ENCODE data around the gene PNMT. TPM values are rescaled to one million over a fixed set of nuclear protein-coding genes. Genes with fewer than 3 reads are reported as not detected.

PNMT gene
- total and polyA plus RNA-seq, 7 donors: 5.9 to 15.3 (median 8.6) TPM

DNA sequence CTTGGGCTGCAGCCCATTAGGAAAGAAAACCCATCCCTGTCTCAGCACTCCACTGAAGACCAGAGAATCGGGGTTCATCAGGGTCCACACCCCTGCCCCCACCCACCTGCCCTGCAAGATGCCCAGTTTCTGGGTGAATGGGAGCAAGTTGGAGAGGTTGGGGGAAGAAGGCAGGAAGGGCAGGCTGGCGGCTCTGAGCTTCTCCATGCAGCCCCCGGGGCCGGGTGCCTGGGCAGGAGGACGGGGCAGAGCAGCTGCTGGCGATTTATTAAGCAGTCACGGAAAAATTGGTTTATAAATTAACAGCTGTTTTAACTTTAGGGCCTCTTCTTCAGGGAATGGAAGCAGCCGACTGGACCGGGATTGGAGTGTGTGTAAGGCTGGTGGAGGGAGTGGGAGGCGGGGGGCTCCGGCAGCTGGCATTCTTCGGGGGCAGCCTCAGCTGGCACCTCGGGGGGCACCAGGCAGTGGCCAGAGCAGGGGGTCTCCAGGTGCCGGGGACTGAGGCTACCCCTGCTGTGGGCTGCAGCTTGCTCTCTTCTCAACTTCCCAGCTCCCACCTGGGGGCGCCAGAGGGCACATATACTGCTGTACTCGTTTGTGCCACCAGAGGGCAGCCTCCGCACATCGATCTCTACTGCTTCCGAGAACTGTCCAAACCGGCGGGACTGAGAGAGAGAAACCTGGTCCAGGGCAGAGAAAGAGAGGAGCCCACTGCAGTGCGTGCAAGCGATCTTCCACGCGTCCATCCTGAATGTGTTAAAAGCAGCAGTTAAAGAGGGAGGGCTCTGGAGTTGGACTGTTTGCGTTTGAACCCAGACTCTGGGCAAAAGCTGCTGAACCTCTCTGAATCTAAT, 46.5 kb upstream of the PNMT start:
- intact Hi-C loops (cut with DNase I): loop anchor here (1.0 to 10.0 kb wide), 8 partner anchors 49 to 243 kb away; partner anchors contain the start of genes IKZF3 (in 1 of the 2), MIEN1 (in 1 of the 2) and ZPBP2 (in 1 of the 2)
- no peaks in the 10 kb centered on the region for H3K36me3 ChIP-seq (ENCODE audit: insufficient read depth in 1 of 2, low read depth in 1 of 2)
- H3K27me3 ChIP-seq (ENCODE audit: insufficient read depth in 3 of 3, low read length in 2 of 3): peaks cover 0 to 27% (median 8%) of the 10 kb centered on the region in 3 donors
- 4 to 7% (median 7%) methylated on average over 25 to 26 of the region's 26 CpGs for WGBS, 3 donors
- H3K9me3 ChIP-seq: no peaks in the 10 kb centered on the region
- TF ChIP-seq, protein P1, sequence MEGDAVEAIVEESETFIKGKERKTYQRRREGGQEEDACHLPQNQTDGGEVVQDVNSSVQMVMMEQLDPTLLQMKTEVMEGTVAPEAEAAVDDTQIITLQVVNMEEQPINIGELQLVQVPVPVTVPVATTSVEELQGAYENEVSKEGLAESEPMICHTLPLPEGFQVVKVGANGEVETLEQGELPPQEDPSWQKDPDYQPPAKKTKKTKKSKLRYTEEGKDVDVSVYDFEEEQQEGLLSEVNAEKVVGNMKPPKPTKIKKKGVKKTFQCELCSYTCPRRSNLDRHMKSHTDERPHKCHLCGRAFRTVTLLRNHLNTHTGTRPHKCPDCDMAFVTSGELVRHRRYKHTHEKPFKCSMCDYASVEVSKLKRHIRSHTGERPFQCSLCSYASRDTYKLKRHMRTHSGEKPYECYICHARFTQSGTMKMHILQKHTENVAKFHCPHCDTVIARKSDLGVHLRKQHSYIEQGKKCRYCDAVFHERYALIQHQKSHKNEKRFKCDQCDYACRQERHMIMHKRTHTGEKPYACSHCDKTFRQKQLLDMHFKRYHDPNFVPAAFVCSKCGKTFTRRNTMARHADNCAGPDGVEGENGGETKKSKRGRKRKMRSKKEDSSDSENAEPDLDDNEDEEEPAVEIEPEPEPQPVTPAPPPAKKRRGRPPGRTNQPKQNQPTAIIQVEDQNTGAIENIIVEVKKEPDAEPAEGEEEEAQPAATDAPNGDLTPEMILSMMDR (IDR thresholded peaks at IDR 0.05): peak; percentile 100
- no peak overlapping the region for H3K27ac ChIP-seq
- H3K4me3 ChIP-seq: no peak overlapping the region
- ATAC-seq (peak; percentile 83 to 93 (median 89)), DNase-seq (peak; percentile 82 to 91)
- H3K4me1 ChIP-seq: peaks cover 1% of the 10 kb centered on the region

DNA sequence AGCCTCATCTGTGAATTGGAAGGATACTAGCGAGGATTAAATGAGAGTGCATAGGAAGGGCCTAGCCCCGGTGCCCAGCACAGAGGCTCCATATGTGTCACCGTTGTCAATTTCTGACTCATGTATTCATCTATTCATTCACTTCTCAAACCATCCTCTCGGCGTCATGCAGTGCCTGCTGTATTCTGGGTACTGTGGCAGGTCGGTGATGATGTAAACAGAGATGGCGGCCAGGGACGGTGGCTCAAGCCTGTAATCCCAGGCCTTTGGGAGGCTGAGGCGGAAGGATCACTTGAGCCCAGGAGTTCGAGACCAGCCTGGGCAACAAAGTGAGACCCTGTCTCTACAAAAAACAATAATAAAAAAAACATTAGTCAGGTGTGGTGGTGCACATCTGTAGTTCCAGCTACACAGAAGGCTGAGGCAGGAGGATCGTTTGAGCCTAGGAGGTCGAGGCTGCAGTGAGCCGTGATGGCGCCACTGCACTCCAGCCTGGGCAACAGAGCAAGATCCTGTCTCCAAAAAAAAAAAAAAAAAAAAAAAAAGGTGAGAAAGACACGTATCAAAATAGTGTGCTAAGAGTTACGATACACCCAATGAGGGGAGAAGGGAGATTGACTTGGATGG, 45.8 kb upstream of the PNMT start:
- Histone ChIP-seq H3K4me1 (peaks cover 5% of the 10 kb centered on the region), H3K9me3 (no peaks in the 10 kb centered on the region), H3K36me3 (ENCODE audit: insufficient read depth in 1 of 2, low read depth in 1 of 2) (no peaks in the 10 kb centered on the region), H3K4me3 (no peak overlapping the region), H3K27ac (no peak overlapping the region), H3K27me3 (ENCODE audit: insufficient read depth in 3 of 3, low read length in 2 of 3) (peaks cover 0 to 35% (median 11%) of the 10 kb centered on the region in 3 donors)
- TF ChIP-seq, protein P1 (IDR thresholded peaks at IDR 0.05): no peak
- intact Hi-C loops (cut with DNase I): loop anchor here (1.0 to 10.0 kb wide), 8 partner anchors 48 to 242 kb away; partner anchors contain the start of genes IKZF3 (in 1 of the 2), MIEN1 (in 1 of the 2) and ZPBP2 (in 1 of the 2)
- ATAC-seq: peak in 1 of 4 donors; percentile 4
- 48 to 53% (median 49%) methylated on average over 16 of the region's 16 CpGs for WGBS, 3 donors
- DNase-seq: no peak

DNA sequence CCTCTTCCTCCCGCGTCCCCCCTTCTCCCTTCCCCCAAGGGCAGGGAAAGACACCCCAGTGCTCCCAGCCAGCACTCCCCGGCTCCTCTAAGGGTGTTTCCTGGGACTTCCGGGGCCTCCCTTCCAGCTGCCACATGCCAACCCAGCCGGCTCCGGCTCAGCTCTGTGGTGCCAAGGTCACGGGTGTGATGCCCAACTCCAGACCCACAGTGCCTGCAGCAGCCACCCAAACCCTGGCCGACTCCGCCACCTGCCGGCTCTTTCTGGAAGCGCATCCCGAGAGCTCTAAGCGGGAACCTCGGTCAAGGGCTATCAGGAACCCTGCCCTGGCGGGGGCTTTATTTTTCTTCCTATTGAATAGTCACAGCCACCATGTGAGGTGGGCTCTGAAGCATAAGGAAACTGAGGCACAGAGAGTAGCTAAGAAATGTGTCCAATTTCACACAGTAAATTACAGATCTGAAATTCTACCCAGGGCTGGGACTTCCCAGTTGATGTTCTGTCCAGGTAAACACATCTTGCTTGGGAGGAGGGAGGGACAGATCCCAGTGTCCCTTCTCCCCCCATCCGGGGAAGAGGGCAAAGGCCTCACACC, 44.8 kb upstream of the PNMT start:
- Histone ChIP-seq H3K27me3 (ENCODE audit: insufficient read depth in 3 of 3, low read length in 2 of 3) (peaks cover 0 to 43% (median 11%) of the 10 kb centered on the region in 3 donors), H3K9me3 (no peaks in the 10 kb centered on the region)

DNA sequence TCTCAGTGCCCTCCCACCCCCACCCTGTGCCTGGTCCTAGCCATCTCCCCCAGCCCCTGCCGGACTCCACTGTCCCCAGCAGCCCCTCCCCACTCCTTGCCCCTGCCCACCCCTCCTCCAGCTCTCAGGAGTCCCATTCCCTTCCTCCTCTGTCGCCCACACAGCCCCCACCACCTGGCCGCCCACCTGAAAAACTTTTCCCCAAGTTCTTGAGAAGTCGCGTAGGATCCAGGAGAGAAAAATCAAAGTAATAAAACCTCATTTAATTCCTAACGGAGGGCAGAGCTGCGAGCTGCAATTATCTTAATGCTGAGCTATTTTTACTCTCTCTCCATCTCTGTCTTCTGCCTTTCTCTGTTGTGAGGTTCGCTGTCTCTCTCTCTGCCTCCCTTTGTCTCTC, 43.9 kb upstream of the PNMT start:
- Histone ChIP-seq H3K4me3 (no peak overlapping the region), H3K36me3 (ENCODE audit: insufficient read depth in 1 of 2, low read depth in 1 of 2) (no peaks in the 10 kb centered on the region), H3K27ac (no peak overlapping the region), H3K4me1 (peaks cover 5% of the 10 kb centered on the region), H3K9me3 (no peaks in the 10 kb centered on the region), H3K27me3 (ENCODE audit: insufficient read depth in 3 of 3, low read length in 2 of 3) (peaks cover 0 to 51% (median 11%) of the 10 kb centered on the region in 3 donors)
- no peak for ATAC-seq
- no peak for DNase-seq
- WGBS, 3 donors: 69 to 71% (median 70%) methylated on average over 8 of the region's 8 CpGs
- TF ChIP-seq, protein P1 (IDR thresholded peaks at IDR 0.05): no peak
- intact Hi-C loops (cut with DNase I): loop anchor here (5.0 to 10.0 kb wide), 5 partner anchors 48 to 240 kb away; partner anchors contain the start of genes IKZF3 (in 1 of the 2), MIEN1 (in 1 of the 2) and ZPBP2 (in 1 of the 2)

More for the DNA sequence above, 44.8 kb upstream of the PNMT start:
- peak; percentile 71 to 86 (median 80) for ATAC-seq
- H3K4me3 ChIP-seq: no peak overlapping the region
- intact Hi-C loops (cut with DNase I): loop anchor here (2.0 to 10.0 kb wide), 7 partner anchors 47 to 241 kb away; partner anchors contain the start of genes IKZF3 (in 1 of the 2), MIEN1 (in 1 of the 2) and ZPBP2 (in 1 of the 2)
- TF ChIP-seq, protein P1 (IDR thresholded peaks at IDR 0.05): peak; percentile 88
- 2 to 4% (median 3%) methylated on average over 15 to 16 of the region's 16 CpGs for WGBS, 3 donors
- H3K36me3 ChIP-seq (ENCODE audit: insufficient read depth in 1 of 2, low read depth in 1 of 2): no peaks in the 10 kb centered on the region
- H3K27ac ChIP-seq: no peak overlapping the region
- H3K4me1 ChIP-seq: peaks cover 5% of the 10 kb centered on the region
- DNase-seq: peak; percentile 85 to 91
